NCI-H146 treated with DMSO at 0.1 percent for 48 hours (cell line): ENCODE results near the gene ZNF627.
"Not testable (repeated sequence)": the region's sequence is repeated elsewhere in the genome, so short reads cannot be mapped to it uniquely, and the experiment has no call there.

Experiments
- DNase-seq: peaks from one replicate; lab custom pipeline; 2025; ENCODE audit not compliant: unreplicated experiment; lab: John Stamatoyannopoulos, UW

Gene ZNF627

DNA sequence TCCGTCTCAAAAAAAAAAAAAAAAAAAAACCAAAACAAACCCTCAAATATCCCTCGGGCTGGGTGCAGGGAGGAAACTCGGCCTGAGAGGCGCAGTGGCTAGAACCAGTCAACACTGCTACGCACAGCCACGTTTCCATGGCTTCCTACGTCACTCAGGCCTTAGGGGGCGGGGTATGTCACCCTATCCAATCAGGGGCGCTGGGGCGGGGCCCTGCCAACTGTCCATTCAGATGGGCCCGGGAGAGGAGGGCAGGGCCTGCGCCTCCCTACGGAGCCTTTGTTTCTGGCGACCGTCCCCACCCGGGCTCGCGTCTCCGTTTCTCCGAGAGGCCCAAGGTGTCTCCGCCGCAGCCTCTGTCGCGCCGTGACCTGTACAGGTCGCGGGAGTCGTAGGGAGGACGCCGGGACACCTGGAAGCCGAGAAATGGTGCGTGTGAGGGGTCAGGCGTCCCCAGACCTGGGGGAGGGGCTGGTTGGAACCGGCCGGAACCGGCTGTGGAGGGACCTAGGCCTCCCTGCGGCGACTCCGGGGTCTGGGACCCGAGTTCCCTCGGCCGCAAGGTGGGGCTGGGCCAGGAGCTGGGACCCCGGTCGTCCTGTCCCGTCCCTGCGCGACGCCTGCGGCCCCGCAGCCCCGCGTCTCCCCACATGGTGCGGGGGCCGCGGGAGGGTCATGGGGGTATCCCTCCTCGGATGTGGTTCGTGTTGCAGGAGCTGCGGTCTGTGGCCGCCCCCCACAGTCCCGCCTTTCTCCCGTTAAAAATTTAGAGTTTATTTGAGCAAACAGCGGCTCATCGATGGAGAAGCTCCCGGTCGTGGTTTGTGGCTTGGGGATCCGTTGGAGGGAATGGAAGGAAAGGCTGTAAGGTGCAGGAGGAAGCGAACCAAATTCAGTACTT is at the start of gene ZNF627:
Gene ZNF627, plus strand, starts transcription at position 282 of the 901 bp plus-strand sequence. Its CDS starts 145 bp downstream, at position 427.
- peak; percentile 98 for DNase-seq

DNA sequence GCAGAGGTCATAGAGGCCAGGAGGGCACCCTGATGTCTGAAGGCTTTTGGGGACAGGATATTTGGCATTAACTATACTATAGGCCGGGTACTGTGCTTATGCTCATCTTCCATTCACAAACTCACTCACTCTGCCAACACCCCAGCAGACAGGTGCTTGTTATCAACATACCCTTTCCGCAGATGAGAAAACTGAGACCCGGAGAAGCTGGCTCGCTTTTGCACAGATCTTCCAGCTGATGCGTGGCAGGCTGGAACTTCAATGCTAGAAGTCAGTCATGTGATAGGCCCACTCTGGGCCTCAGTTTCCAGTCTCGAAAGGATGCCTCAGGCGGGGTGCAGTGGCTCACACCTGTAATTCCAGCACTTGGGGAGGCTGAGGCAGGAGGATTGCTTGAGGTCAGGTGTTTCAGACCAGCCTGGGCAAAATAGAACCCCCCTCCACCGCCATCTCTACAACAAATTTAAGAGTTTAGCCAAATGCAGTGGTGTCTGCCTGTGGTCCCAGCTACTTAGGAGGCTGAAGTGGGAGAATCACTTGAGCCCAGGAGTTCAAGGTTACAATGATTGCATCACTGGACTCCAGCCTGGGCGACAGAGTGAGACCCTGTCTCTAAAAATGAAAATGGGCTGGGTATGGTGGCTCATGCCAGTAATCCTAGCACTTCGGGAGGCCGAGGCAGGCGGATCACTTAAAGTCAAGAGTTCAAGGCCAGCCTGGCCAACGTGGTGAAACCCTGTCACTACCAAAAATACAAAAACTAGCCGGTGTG is 49.2 kb upstream of the ZNF627 start:
- no peak for DNase-seq

DNA sequence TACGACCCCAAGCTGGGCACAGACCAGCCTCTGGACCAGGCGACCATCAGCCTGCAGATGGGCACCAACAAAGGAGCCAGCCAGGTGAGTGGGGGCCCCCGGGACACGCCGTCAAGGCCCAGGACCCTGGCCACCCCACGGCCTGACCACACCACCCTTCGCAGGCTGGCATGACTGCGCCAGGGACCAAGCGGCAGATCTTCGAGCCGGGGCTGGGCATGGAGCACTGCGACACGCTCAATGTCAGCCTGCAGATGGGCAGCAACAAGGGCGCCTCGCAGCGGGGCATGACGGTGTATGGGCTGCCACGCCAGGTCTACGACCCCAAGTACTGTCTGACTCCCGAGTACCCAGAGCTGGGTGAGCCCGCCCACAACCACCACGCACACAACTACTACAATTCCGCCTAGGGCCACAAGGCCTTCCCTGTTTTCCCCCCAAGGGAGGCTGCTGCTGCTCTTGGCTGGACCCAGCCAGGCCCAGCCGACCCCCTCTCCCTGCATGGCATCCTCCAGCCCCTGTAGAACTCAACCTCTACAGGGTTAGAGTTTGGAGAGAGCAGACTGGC is 47.8 kb upstream of the ZNF627 start:
- no peak for DNase-seq

DNA sequence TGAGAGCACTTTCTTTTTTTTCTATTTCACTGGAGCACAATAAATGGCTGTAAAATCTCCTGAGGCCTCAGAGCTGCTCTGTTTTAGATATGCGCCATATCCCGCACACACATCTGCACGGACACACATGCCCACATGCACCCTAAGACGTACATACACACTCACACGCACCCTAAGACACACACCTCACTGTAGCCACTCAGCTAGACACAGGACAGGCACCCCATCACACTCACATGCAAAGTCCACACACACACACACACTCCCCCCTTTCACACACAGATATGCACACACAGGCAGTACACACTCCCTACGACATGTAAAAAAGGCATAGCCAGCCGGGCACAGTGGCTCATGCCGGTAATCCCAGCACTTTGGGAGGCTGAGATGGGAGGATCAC is 47.0 kb upstream of the ZNF627 start:
- DNase-seq: no peak

DNA sequence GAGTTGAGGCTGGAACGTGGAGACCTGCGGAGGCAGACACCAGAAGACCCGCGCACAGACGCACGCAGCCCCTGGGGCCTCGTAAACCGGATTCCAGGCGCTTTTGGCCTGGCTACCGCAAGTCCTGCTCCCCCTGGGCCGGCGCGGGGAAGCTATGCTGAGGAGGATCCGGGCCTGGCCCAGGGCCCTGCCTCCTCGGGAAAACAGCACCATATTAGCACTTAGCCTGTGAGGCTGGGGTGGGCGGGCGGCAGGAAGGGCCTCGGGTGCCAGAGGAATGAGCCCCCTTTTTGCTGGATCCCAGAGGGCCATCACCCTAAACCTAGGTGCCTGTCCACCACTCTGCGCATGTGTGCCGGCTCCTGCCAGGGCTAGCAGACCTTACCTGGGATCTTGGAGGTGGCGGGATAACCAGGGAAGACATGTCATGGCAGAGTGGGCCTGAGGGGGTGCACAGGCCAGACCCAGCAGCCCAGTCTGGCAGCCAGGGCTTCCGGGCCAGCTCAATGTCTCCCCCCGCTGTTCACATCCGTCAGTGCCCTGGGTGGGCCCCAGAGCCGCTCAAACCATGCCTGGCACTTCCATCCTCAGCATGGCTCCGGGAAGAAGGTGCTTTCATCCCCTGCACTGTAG is 45.6 kb upstream of the ZNF627 start:
- no peak for DNase-seq

DNA sequence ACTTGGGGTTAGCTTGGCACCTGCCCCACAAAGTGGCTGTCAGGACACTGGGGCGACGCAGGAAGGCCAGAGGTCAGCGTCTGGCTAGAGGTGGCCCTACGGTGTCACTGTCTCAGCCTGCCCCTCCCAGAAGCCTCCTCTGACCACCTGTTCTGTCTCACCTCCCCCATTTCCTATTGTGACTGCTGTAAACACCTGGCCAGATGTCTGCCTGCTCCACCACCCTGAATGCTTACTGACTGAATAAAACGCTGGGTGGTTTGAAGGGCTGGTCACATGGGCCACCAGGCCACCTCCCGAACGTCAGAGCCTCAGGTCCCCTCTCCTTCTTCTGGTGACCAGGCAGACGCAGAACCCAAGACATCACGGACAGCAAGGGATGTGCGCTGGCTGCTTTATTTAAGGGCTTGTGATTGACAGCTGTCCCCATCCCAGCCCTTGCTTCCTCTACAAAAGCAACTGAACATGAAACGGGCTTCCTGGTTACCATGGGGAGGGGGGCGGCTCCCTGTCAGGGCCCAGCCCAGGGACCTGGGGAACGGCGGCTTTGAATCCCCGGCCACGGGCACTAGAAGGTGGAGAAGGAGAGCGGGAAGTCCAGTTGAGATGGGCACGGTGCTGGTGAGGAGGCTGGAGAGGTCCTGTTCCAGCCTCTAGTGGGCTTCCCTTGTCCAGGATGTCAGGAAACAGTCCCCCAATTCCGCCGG is 44.5 kb upstream of the ZNF627 start:
- no peak for DNase-seq

DNA sequence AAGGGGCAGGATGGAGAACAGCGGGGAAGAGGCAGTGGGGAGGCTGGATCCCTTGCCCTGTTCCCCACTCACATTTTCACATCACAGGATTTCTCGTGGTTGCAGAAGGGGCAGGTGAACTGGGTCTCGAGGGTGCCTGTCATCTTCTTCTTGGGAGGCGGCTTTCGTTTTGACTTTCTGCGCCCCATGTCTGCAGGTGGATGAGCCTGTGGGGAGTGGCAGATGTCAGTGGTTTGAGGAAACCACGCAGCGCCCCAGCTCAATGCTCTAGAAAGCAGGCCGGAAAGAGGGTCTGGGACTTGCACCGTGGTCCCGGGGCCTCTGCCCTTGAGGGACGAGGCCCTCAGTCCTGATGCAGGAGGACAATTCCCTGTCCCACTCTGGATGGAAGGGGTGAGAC is 43.1 kb upstream of the ZNF627 start:
- DNase-seq: no peak

DNA sequence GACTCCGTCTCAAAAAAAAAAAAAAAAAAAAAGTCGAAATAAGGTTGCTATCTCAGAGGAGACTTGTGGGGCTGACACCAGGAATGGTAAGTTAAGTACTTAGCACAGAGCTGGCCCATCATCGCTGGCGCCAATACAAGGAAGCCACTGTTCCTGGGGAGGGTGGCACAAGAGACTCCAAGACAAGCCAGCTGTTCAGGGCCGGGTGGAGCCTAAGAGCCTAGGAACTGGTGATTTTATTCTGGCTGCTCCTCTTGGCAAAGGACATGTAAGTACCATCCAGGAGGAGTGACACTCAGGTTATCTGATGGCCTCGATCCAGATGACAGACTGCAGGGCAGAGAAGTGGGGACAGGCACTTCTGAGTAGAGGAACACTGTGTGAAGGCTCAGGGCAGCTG is 42.0 kb upstream of the ZNF627 start:
- no peak for DNase-seq

DNA sequence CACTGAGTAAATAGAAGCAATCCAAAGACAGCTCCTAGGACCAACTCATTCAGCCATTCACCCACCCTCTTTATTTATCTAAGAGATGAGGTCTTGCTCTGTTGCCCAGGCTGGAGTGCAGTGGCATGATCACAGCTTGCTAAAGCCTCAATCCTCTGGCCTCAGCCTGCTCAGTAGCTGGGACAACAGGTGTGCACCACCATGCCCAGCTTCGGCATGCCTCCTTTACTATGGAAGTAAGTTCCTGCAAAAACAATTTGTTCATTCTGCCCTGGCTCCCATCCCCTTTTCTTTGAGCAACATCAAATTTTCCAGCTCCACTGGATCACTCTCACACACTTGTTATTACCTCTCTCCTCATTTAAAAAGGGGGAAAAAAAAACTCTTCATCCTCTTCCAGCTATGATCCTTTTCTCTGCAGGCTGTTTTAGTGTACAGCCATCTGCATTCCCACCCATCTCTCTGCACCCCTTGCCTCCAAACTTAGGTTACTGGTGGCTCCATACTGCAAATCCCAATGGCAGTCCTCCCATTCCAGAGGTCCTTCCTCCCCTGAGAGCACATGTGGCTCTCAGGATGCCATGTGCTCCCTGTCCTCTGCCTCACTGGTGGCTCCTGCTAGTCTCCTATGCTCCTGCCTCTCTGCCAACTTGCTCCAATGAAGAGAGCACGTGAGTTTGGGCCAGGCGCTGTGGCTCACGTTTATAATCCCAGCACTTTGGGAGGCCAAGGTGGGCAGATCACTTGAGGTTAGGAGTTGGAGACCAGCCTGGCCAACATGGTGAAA is 40.5 kb upstream of the ZNF627 start:
- no peak for DNase-seq

DNA sequence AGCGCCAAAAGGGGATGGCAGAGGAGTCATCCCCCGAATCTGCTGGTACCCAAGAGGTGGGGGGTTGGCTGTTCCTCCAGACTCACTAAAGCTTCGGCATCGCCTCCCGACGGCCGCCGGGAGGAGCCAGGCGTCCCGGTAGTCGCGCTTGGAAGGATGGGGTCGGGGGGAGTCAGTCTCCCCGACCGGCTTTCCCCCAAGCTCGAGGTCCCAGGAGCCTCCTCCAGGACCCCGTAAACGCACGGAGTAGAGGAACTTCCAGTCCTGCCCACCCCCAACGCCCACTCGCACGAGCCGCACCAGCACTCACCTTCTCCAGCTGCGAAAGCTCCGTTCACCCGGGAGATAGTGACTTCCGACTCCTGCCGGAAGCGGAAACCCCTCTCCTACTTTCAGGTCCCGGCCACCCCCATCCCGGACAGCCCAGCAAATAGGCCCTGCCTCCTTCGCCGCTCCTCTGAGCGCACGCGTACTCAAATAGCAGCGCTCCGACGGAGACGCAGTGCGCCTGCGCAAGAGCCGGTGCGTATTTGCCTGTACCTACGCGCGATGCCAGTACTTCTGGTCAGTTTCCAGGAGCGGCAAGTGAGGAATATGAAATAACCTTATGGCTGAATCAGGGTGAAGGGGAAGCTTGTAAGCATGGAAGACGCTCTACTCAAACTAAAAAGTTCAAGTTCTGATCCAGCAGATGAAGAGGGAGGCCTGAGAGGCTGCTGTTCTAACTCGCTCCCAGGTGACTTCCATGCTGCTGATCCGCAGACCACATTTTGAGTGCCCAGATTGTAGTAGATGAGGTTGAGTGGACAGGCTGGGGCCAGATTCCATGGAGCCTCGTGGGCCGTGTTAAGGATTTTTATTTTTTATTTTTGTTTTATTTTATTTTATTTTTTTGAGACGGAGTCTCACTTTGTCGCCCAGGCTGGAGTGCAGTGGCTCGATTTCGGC is 38.1 kb upstream of the ZNF627 start, which contains the start of gene ELOF1:
Gene ELOF1, minus strand, starts transcription at position 350 of the 948 bp plus-strand sequence. CDS start 4,883 bp downstream, outside the sequence.
- DNase-seq: peak; percentile 98

DNA sequence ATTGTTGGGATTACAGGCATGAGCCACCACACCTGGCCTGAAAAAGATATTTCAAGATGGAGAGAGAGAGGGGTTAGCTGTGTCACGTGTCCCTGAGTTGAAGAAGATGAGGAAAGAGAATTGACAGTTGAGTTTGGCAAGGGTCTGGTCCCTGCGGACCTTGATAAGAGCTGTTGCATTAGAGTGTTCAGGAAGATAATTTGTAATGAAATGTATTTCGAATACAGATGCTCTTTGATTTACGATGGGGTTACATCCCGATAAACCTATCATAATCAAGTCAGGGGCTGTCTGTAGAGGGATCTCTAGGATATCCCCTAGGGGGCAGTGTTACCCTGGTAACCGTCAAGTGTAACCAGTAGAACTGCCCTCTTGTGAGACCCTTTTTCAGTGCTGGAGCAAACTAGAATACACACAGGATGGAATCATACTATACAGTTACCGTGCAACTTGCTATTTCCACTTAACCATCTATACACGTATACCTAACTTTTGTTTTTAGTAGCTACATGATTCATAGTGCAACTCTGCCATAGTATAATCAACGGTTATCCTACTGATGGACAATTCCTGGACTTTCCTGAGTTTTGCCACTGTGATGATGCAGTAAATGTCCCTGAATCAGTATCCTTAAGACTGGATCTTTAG is 36.8 kb upstream of the ZNF627 start:
- peak; percentile 77 for DNase-seq

DNA sequence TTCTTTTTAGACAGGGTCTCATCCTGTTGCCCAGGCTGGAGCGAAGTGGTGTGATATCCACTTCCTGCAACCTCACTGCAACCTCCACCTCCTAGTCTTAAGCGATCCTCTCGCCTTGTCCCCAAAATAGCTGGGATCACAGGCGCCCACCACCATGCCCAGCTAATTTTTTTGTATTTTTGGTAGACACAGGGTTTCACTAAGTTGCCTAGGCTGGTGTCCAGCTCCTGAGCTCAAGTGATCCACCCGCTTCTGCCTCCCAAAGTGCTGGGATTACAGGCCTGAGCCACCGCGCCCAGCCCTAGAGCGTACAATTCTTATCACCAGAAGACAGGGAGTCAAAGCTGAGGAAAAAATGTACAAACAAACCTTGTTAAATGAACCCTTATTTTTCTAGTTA is 33.8 kb upstream of the ZNF627 start:
- no peak for DNase-seq

DNA sequence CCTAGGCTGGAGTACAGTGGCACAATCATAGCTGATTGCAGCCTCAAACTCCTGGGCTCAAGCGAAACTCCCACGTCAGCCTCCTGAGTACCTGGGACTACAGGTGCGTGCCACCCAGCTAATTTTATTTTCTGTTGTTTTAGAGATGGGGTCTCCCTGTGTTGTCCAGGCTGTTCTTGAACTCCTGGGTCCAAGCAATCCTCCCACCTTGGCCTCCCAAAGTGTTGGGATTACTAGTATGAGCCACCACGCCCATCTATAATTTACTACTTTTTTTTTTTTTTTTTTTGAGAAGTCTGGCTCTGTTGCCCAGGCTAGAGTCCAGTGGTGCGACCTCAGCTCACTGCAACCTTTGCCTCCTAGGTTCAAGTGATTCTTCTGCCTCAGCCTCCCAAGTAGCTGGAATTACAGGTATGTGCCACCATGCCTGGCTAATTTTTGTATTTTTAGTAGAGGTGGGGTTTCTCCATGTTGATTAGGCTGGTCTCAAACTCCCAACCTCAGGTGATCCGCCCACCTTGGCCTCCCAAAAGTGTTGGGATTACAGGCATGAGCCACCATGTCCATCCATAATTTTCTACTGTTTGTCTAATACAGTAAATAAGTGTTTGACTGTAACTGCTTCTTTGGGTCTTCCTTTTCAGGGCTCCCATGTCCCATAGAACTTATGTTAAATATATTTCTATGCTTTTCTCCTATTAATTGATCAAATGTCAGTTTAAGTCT is 33.0 kb upstream of the ZNF627 start:
- DNase-seq: not testable (repeated sequence)

DNA sequence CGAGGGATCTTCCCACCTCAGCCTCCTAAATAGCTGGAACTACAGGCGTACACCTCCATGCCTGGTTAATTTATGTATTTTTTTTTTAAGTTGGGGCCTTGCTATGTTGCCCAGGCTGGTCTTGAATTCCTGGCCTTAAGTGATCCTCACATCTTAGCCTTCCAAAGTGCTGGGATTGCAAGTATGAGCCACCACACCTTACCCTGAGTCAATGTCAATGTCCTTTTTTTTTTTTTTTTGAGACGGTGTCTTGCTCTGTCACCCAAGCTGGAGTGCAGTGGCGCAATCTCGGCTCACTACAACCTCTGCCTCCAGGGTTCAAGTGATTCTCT is 31.7 kb upstream of the ZNF627 start:
- DNase-seq: not testable (repeated sequence)

DNA sequence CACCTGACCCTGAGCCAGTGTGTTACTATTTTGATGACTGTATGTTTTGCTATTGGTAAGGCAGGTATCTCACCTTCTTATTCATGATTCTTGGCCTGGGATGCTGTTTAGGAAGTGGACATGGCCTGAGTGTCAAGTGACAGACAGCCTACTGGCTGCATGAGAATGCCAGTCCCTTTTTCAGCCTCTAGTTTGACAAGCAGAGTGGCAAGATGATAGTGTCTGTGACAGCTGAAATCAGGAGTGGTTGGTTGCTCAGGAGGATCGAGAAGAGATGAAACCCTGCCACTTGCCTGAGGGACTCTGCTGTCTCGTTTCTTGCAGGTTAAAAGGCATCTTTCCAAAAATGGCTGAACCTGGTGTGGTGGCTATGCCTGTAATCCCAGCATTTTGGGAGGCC is 31.1 kb upstream of the ZNF627 start:
- DNase-seq: no peak

DNA sequence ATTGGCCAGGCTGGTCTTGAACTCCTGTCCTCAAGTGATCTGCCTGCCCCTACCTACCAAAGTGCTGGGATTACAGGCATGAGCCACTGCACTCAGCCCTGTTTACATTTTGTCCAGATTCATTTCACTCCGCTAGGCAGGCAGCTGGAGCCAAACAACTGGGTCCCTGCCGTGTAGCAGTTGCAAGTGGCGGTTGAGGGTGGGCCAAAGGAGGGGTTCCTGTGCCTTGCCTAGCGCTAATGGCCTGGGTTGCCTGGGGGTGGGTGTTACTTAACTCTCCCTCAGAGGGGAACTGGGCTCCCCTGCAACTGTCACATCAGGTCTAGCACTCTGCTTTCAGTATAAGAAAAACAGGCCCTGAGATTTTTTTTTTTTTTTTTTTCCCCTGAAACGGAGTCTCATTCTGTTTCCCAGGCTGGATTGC is 27.2 kb upstream of the ZNF627 start:
- DNase-seq: peak; percentile 10

DNA sequence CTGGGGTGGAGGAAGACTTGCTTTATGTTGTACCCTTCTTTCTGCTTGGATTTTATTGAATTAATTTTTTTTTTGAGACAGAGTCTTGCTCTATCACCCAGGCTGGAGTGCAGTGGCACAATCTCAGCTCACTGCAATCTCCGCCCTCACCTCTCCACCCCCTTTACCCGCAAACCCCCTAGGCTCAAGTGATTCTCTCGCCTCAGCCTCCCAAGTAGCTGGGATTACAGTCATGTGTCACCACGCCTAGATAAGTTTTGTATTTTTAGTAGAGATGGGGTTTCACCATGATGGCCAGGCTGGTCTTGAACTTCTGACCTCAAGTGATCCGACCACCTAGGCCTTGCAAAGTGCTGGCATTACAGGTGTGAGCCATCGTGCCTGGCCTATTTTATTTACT is 23.9 kb upstream of the ZNF627 start:
- DNase-seq: not testable (repeated sequence)

DNA sequence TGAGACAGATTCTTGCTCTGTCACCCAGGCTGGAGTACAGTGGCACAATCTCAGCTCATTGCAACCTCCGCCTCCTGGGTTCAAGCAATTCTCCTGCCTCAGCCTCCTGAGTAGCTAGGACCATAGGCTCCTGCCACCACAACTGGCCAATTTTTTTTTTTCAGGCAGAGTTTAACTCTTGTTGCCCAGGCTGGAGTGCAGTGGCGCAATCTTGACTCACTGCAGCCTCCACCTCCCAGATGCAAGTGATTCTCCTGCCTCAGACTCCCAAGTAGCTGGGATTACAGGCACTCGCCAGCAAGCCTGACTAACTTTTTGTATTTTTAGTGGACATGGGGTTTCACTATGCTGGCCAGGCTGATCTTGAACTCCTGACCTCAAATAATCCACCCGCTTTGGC is 23.5 kb upstream of the ZNF627 start:
- not testable (repeated sequence) for DNase-seq
